GM12874 (cell line): ENCODE measurements around the gene CHMP6.

ENCODE experiments used
- CTCF ChIP-seq: IDR thresholded peaks from 2 replicates; pipeline ENCODE4 v1.5.1; 2011; ENCODE audit warnings: low read depth, mild to moderate bottlenecking, control low read depth, low read length, moderate library complexity; ENCODE audit not compliant: insufficient read depth

The CHMP6 gene

GRCh38 chr17:81000334-81000630, 8.6 kb downstream of the CHMP6 start:
- TF ChIP-seq CTCF = no peak

- TF ChIP-seq CTCF = no peak
Observed at GRCh38 chr17:81000631-81001357, 9.2 kb downstream of the CHMP6 start.

- TF ChIP-seq CTCF = no peak
Observed at GRCh38 chr17:81002013-81002384, 10.4 kb downstream of the CHMP6 start.

GRCh38 chr17:81002409-81003361, 11.0 kb downstream of the CHMP6 start:
- TF ChIP-seq CTCF = no peak

- TF ChIP-seq CTCF = no peak
Observed at GRCh38 chr17:81003711-81004475, 12.3 kb downstream of the CHMP6 start.

GRCh38 chr17:81006891-81007290, 15.2 kb downstream of the CHMP6 start:
- no peak for TF ChIP-seq CTCF

- no peak for TF ChIP-seq CTCF
Observed at GRCh38 chr17:81008140-81008539, 16.5 kb downstream of the CHMP6 start.
